ENCODE data around the gene MYO9A.
"Not testable (repeated sequence)": the region's sequence is repeated elsewhere in the genome, so short reads cannot be mapped to it uniquely, and the experiment has no call there.

The MYO9A gene

DNA sequence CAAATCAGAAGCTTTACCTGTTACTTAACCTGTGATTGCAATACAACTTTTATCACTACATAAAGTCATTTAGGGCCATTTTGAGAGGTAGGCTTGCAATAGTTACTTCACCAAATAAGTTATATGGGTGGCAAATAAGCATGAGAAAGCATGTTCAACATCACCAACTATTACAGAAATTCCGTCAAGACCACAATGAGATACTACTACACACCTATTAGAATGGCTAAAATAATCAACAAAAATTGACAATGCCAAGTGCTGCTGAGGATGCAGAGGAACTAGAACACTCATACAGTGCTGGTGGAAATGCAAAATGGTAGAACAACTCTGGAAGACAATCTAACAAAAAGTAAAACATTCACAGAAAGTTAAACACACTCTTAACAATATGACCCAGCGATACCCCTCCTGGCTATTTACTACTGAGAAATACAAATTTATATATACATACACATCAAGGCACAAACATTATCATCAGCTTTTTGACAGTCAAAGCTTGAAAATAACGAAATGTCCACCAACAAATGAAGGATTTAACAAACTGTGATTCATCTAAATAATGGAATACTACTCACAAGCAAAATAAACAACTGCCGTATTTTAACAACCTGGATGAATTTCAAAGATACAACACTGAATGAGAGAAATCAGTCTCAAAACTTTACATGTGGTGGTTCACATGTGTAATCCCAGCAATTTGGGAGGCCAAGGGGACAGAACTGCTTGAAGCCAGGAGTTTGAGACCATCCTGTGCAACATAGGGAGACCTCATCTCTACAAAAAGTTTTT is 82.9 kb downstream of the MYO9A start:
- DNase-seq (ENCODE audit: insufficient read length): no peak
- TF ChIP-seq POLR2AphosphoS5 (IDR thresholded peaks at IDR 0.05; ENCODE audit: low read depth, low read length) (no peak), POLR2A (IDR thresholded peaks at IDR 0.05; ENCODE audit: low read depth, low read length) (no peak), TAF1 (IDR thresholded peaks at IDR 0.05; ENCODE audit: borderline replicate concordance, low read depth, low read length) (no peak)
- FAIRE-seq: no peak

DNA sequence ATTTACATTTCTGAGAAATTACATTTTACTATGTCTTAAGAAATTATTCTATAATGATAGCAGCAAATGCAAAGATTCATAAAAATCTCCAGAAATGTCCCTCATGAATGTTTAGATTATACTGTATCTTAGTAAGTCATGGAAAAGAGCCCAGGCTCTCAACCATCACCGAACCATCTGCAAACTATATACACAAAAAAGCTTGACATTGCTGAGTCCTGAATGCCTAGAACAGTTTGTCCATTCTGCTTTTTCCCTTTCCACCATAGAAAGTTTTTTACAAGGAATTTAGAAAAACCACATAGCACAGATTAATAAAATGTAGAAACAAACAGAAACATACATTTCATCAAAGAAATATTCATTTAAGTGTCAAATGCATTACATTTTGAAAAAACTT is 83.6 kb downstream of the MYO9A start:
- no peak for FAIRE-seq
- no peak for DNase-seq (ENCODE audit: insufficient read length)
- TF ChIP-seq POLR2A (IDR thresholded peaks at IDR 0.05; ENCODE audit: low read depth, low read length) (no peak), TAF1 (IDR thresholded peaks at IDR 0.05; ENCODE audit: borderline replicate concordance, low read depth, low read length) (no peak), POLR2AphosphoS5 (IDR thresholded peaks at IDR 0.05; ENCODE audit: low read depth, low read length) (no peak)

DNA sequence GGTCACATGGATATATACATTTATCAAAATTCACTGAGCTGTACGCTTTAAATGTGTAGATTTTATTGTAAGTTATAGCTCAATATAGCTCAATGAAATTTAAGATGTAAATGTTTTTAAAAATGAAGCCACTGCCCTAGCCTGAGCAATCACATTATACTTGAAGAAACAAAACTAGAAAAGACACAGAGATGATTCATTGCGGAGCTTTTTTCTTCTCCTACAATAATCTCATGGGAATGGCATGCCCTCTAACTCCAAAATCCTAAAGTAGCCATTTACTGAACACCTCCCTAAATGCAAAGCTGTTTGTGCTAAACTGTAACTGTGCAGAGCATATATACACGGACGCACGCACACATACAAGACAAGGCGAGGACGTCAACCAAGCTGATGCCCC is 84.2 kb downstream of the MYO9A start:
- TF ChIP-seq POLR2AphosphoS5 (IDR thresholded peaks at IDR 0.05; ENCODE audit: low read depth, low read length) (no peak), POLR2A (IDR thresholded peaks at IDR 0.05; ENCODE audit: low read depth, low read length) (no peak), TAF1 (IDR thresholded peaks at IDR 0.05; ENCODE audit: borderline replicate concordance, low read depth, low read length) (no peak)
- DNase-seq (ENCODE audit: insufficient read length) (no peak), FAIRE-seq (no peak)

DNA sequence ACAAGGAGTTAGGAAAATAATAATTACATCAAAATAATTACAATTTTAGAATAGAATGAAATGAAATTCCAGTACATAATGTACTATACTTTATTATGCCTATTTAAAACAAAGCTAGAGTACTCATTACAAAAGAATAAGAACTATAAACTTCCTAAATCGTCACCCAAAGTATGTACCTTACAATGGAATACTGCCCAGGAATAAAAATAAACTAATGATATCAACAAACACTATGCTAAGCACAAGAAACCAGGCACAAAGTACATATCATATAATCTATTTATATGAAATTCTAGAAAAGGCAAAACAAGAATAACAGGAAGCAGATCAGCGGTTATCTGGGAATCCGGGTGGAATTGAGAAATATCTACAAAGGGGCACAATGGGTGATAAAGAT is 84.7 kb downstream of the MYO9A start:
- TF ChIP-seq POLR2AphosphoS5 (IDR thresholded peaks at IDR 0.05; ENCODE audit: low read depth, low read length) (no peak), POLR2A (IDR thresholded peaks at IDR 0.05; ENCODE audit: low read depth, low read length) (no peak), TAF1 (IDR thresholded peaks at IDR 0.05; ENCODE audit: borderline replicate concordance, low read depth, low read length) (no peak)
- FAIRE-seq: no peak
- DNase-seq (ENCODE audit: insufficient read length): no peak

DNA sequence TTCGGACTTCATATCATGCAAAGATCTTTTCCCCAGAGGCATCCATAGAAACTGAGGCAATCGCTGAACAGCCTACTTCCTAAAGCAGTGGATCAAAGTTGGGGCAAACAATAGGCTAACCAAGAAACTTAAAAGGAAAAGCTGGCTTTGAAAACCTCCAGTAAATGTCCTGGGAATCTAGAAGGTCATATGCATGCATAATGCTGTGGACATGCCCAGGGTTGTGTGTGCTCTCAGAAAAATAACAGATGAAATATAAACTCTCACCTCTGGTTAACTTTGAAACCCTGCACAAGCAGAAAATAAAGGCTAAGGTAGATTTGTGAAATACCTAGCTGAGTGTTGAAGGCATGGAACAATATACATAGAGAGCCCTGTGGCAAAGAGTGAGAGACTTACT is 96.3 kb downstream of the MYO9A start:
- DNase-seq (ENCODE audit: insufficient read length) (no peak), FAIRE-seq (no peak)
- TF ChIP-seq TAF1 (IDR thresholded peaks at IDR 0.05; ENCODE audit: borderline replicate concordance, low read depth, low read length): no peak
- TF ChIP-seq POLR2A (IDR thresholded peaks at IDR 0.05; ENCODE audit: low read depth, low read length): no peak
- no peak for TF ChIP-seq POLR2AphosphoS5 (IDR thresholded peaks at IDR 0.05; ENCODE audit: low read depth, low read length)

DNA sequence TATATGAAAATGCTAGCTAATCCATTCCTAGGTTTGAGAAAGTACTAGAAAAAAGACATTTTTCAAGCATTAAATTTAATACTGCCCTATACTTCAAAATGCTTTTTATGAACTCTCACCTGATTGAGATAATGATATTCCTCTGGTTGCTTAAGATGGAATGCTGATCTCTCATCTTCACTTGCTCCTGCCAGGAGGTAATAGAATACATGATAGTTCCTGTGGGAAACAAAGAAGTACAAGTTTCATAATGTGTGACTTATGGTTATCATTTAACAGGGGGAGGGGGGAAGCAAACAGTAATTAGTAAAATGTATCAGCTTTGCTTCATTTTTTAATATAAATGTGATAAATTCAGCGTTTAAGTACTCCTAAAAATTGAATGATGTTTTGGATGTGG is 97.2 kb downstream of the MYO9A start:
- FAIRE-seq: no peak
- DNase-seq (ENCODE audit: insufficient read length): no peak
- no peak for TF ChIP-seq POLR2A (IDR thresholded peaks at IDR 0.05; ENCODE audit: low read depth, low read length)
- no peak for TF ChIP-seq TAF1 (IDR thresholded peaks at IDR 0.05; ENCODE audit: borderline replicate concordance, low read depth, low read length)
- TF ChIP-seq POLR2AphosphoS5 (IDR thresholded peaks at IDR 0.05; ENCODE audit: low read depth, low read length): no peak

DNA sequence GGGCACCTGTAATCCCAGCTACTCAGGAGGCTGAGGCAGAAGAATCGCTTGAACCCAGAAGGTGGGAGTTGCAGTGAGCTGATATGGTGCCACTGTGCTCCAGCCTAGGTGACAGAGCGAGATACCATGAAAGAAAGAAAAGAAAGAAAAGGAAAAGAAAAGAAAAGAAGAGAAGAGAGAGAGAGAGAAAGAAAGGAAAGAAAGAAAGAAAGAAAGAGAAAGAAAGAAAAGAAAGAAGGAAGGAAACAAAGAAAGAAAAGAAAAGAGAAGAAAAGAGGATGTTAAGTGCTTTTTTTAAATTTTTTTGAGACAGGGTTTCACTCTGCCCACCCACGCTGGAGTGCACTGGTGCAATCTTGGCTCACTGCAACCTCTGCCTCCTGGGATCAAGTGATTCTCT is 103.4 kb downstream of the MYO9A start:
- FAIRE-seq; DNase-seq (ENCODE audit: insufficient read length): not testable (repeated sequence)

DNA sequence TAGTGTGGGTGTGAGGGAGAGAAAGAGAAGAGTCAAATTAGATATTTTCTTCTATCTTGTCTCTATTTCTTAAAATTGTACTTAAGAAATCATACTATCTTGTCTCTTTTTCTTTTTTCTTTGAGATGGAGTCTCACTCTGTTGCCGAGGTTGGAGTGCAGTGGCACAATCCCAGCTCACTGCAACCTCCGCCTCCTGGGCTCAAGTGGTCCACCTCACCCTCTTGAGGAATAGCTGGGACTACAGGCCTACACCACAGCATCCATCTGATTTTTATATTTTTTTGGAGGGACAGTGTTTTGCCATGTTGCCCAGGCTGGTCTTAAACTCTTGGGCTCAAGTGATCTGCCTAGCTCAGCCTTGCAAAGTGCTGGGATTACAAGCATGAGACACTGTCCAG is 104.2 kb downstream of the MYO9A start:
- FAIRE-seq: no peak
- DNase-seq (ENCODE audit: insufficient read length): no peak
- TF ChIP-seq POLR2AphosphoS5 (IDR thresholded peaks at IDR 0.05; ENCODE audit: low read depth, low read length) (no peak), POLR2A (IDR thresholded peaks at IDR 0.05; ENCODE audit: low read depth, low read length) (no peak), TAF1 (IDR thresholded peaks at IDR 0.05; ENCODE audit: borderline replicate concordance, low read depth, low read length) (no peak)

DNA sequence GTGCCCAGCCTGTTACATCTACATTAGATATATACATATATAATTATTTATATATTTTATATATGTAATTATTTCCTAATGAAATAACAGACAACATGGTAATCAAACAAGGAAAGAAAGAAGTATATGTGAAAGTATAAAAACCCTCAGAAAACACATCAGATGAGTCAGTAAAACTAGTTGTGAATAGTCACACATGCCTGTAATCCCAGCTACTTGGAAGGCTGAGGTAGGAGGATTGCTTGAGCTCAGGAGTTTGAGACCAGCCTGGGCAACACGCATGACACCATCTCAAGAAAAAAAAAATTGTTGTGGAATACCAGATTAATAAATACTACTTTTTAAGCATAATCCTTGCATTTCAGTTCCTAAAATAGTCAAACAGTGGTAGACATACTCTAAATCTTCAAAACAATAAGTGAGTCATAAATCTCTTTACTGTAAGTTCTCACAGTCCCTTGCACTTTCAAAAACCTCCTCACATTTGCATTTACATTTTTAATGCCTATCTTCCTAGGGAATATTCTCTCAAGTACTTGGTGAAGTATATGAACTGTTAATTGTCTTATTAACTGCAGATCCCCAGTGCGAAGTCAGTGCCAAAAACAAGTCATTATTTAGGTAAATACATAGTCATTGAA is 106.5 kb downstream of the MYO9A start:
- FAIRE-seq (no peak), DNase-seq (ENCODE audit: insufficient read length) (no peak)
- TF ChIP-seq TAF1 (IDR thresholded peaks at IDR 0.05; ENCODE audit: borderline replicate concordance, low read depth, low read length) (no peak), POLR2A (IDR thresholded peaks at IDR 0.05; ENCODE audit: low read depth, low read length) (no peak), POLR2AphosphoS5 (IDR thresholded peaks at IDR 0.05; ENCODE audit: low read depth, low read length) (no peak)

DNA sequence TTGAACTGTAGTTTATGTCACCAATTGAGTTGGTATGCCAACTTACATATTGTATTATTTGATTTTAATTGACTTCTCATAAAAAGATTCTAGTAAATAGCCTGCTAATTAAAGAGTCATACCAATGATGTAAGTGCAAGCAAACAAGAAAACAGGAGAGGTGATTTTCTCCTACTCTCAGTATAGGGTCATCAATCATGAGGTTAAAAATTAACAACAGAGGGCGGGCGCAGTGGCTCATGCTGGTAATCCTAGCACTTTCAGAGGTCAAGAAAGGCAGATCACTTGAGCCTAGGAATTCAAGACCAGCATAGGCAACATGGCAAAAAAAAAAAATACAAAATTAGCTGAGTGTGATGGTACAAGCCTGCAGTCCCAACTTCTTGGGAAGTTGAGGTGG is 108.7 kb downstream of the MYO9A start:
- DNase-seq (ENCODE audit: insufficient read length) (no peak), FAIRE-seq (no peak)
- TF ChIP-seq TAF1 (IDR thresholded peaks at IDR 0.05; ENCODE audit: borderline replicate concordance, low read depth, low read length): no peak
- no peak for TF ChIP-seq POLR2AphosphoS5 (IDR thresholded peaks at IDR 0.05; ENCODE audit: low read depth, low read length)
- TF ChIP-seq POLR2A (IDR thresholded peaks at IDR 0.05; ENCODE audit: low read depth, low read length): no peak

DNA sequence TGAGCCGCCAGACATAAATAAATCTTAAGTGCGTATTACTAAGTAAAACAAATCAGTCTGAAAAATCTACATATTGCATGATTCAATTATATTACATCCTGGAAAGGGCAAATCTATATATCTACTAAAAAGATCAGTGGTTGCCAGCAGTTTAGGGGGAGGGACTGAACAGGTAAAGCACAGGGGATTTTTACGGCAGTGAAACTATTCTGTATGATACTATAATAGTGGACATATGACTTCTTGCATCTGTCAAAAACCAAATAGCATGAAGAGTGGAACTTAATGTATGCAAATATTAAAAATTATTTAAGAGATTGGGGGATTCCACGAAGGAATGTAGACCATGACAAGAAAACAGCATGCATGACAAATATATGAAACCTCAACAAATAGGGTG is 111.6 kb downstream of the MYO9A start:
- TF ChIP-seq TAF1 (IDR thresholded peaks at IDR 0.05; ENCODE audit: borderline replicate concordance, low read depth, low read length): no peak
- TF ChIP-seq POLR2A (IDR thresholded peaks at IDR 0.05; ENCODE audit: low read depth, low read length): no peak
- TF ChIP-seq POLR2AphosphoS5 (IDR thresholded peaks at IDR 0.05; ENCODE audit: low read depth, low read length): no peak
- FAIRE-seq: peak; percentile 24
- DNase-seq (ENCODE audit: insufficient read length): no peak

DNA sequence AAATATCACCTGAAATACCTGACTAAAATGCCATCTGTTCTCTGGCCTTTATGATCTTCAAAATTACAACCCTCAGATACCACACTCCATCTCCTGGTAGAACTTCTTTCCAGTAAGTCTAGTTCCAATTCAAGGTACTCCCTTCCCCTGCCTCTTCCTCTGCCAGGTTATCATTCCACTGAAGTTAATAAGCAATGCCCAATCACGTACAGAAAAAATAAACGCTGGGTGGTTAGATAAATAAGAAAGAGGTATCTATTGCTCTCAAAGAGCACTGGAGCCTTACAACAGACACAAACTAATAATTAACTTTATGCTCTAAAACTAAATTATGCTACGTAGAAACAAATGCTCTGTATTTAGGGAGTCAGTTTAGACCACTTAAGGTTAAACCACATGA is 112.5 kb downstream of the MYO9A start:
- no peak for FAIRE-seq
- DNase-seq (ENCODE audit: insufficient read length): no peak
- TF ChIP-seq POLR2A (IDR thresholded peaks at IDR 0.05; ENCODE audit: low read depth, low read length): no peak
- TF ChIP-seq POLR2AphosphoS5 (IDR thresholded peaks at IDR 0.05; ENCODE audit: low read depth, low read length): no peak
- TF ChIP-seq TAF1 (IDR thresholded peaks at IDR 0.05; ENCODE audit: borderline replicate concordance, low read depth, low read length): no peak

All from GM12892 (cell line).